SK-N-SH (cell line): ENCODE data around the gene MMP13.

Experiments
- EP300 ChIP-seq, 2 experiments: IDR thresholded peaks; 2 replicates each; pipeline versions ENCODE4 v1.4.0 to v1.6.1; 2012; ENCODE audit warnings: borderline replicate concordance in 1 of 2, low read depth in 1 of 2, low read length in 1 of 2
- JUND ChIP-seq: IDR thresholded peaks from 2 replicates; pipeline ENCODE4 v1.4.0; 2012
- NFIC ChIP-seq: IDR thresholded peaks from 2 replicates; pipeline ENCODE4 v1.4.0; 2012; ENCODE audit warnings: borderline replicate concordance
- TCF12 ChIP-seq: IDR thresholded peaks from 2 replicates; pipeline ENCODE4 v1.4.0; 2012
- YY1 ChIP-seq: IDR thresholded peaks from 2 replicates; pipeline ENCODE4 v1.4.0; 2012; ENCODE audit warnings: low read depth, mild to moderate bottlenecking
- TF ChIP-seq, protein P1 (sequence below): fragments of 200-600 bp; sonication (generic); IDR thresholded peaks from 2 replicates; pipeline ENCODE4 v1.6.1; 2017; ENCODE audit warnings: antibody characterized with exemption, mild to moderate bottlenecking, moderate library complexity

- TF ChIP-seq YY1 (no peak), EP300 (IDR thresholded peaks at IDR 0.05; ENCODE audit: borderline replicate concordance in 1 of 2, low read depth in 1 of 2, low read length in 1 of 2) (no peak), JUND (no peak), TCF12 (no peak), NFIC (no peak)
- TF ChIP-seq, protein P1, sequence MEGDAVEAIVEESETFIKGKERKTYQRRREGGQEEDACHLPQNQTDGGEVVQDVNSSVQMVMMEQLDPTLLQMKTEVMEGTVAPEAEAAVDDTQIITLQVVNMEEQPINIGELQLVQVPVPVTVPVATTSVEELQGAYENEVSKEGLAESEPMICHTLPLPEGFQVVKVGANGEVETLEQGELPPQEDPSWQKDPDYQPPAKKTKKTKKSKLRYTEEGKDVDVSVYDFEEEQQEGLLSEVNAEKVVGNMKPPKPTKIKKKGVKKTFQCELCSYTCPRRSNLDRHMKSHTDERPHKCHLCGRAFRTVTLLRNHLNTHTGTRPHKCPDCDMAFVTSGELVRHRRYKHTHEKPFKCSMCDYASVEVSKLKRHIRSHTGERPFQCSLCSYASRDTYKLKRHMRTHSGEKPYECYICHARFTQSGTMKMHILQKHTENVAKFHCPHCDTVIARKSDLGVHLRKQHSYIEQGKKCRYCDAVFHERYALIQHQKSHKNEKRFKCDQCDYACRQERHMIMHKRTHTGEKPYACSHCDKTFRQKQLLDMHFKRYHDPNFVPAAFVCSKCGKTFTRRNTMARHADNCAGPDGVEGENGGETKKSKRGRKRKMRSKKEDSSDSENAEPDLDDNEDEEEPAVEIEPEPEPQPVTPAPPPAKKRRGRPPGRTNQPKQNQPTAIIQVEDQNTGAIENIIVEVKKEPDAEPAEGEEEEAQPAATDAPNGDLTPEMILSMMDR: no peak
Observed at GRCh38 chr11:102972853-102973252, 17.3 kb upstream of the MMP13 start.
